ENCODE measurements around the gene VAMP8.

VAMP8 gene

DNA sequence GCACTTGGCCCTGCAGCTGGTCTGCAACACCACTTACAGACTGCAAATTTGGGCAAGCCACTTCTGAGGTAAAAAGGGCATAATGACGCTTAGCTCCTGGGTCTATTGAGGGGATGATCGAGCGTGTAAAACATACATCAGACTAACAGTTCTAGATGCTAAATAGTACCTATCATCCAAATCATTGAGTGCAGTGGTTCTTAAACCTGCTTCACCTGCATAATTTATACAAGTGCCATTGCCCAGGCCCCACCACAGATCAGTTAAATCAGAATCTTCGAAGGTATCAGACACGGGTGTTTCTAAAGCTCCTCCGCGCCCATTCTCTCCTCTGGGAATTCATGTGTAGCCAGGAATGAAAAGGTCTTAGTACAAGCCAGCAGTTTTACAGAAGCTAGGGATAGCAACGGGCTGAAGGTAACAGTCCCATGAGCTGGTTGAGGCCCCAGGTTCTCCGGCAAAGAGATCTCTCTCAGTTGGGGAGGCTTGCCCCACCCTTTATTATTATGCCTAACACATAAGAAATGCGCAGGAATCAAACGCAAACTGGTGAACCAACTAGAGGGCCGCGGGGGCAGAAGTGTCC lies 17.4 kb downstream of the VAMP8 start:
- Histone ChIP-seq H3K9me2 (replicated peaks; ENCODE audit: insufficient read depth, low read length) (no peaks in the 10 kb centered on the region), H3K27ac (ENCODE audit: low read length) (no peak overlapping the region; the same call in 1 of the 2 replicates), H3K9ac (ENCODE audit: low read length) (peak overlapping the region; percentile 77), H4K20me1 (ENCODE audit: insufficient read depth, low read length) (no peaks in the 10 kb centered on the region), H3F3A (ENCODE audit: insufficient read depth, low read length) (no peaks in the 10 kb centered on the region), H3K4me1 (ENCODE audit: low read length) (peaks cover 5% of the 10 kb centered on the region; the same call in 1 of the 2 replicates), H3K9me3 (replicated peaks; ENCODE audit: insufficient read depth, low read length) (no peaks in the 10 kb centered on the region), H3K4me3 (ENCODE audit: low read length) (peak overlapping the region; percentile 88), H3K27me3 (replicated peaks; ENCODE audit: insufficient read depth, low read length) (no peaks in the 10 kb centered on the region), H3K4me2 (ENCODE audit: low read depth, low read length) (peak overlapping the region; percentile 64), H2AFZ (ENCODE audit: low read length) (peak overlapping the region; percentile 63), H3K36me3 (replicated peaks; ENCODE audit: insufficient read depth, low read length) (no peaks in the 10 kb centered on the region), H3K79me2 (ENCODE audit: low read length) (peaks cover 21% of the 10 kb centered on the region)
- TF ChIP-seq EZH2phosphoT487 (IDR thresholded peaks at IDR 0.05; ENCODE audit: low read length) (no peak), EZH2 (optimal IDR thresholded peaks at IDR 0.05; ENCODE audit: low read depth, low read length) (no peak)
- TF ChIP-seq, protein P1, sequence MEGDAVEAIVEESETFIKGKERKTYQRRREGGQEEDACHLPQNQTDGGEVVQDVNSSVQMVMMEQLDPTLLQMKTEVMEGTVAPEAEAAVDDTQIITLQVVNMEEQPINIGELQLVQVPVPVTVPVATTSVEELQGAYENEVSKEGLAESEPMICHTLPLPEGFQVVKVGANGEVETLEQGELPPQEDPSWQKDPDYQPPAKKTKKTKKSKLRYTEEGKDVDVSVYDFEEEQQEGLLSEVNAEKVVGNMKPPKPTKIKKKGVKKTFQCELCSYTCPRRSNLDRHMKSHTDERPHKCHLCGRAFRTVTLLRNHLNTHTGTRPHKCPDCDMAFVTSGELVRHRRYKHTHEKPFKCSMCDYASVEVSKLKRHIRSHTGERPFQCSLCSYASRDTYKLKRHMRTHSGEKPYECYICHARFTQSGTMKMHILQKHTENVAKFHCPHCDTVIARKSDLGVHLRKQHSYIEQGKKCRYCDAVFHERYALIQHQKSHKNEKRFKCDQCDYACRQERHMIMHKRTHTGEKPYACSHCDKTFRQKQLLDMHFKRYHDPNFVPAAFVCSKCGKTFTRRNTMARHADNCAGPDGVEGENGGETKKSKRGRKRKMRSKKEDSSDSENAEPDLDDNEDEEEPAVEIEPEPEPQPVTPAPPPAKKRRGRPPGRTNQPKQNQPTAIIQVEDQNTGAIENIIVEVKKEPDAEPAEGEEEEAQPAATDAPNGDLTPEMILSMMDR (IDR thresholded peaks at IDR 0.05; ENCODE audit: low read length): no peak
- DNase-seq: no peak

DNA sequence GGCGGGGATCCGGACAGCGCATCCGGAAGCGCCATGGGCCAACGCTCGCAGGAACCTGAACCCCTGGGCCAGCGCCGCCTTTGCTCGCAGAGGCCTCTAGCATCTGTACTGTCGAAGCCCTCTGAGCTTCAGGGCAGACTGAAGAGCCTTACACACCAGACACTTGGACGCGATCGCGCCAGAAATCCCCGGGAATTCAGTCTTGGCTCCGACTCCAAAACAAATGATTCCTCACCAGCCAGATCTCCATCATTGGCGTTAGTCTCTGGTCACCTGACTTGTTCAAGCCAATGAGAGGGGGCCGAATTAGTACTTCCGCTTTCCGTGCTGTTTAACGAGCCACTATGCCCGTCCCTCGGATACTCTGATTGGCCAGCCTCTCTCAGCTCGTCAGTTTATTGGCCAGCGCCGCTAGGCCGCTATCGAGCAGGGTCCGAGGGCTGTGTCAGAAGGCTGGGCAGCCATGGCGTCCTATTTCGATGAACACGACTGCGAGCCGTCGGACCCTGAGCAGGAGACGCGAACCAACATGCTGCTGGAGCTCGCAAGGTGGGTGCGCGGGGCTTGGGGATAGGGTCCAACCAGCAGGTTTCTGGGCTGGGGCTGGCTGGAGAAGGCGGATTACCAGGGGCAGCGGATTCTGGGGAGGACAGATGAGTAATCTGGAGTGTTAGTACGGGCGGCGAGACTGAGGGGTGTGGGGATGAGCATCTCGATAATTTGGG lies 18.1 kb downstream of the VAMP8 start, which contains the start of gene RNF181:
TSS of gene RNF181 (plus strand) at position 445 of the 725 bp plus-strand sequence. CDS start at position 464, 19 bp downstream.
- Histone ChIP-seq H3K9me3 (replicated peaks; ENCODE audit: insufficient read depth, low read length) (no peaks in the 10 kb centered on the region), H3K27ac (ENCODE audit: low read length) (no peak within 1 kb of the TSS; the same call in 1 of the 2 replicates), H3K27me3 (replicated peaks; ENCODE audit: insufficient read depth, low read length) (no peaks in the 10 kb centered on the region), H2AFZ (ENCODE audit: low read length) (peak within 1 kb of the TSS; percentile 74), H3K4me3 (ENCODE audit: low read length) (peak within 1 kb of the TSS; percentile 88), H3F3A (ENCODE audit: insufficient read depth, low read length) (0 out of 2 replicates have a peak, but pooled peaks cover 3% of the 10 kb centered on the region), H3K9me2 (replicated peaks; ENCODE audit: insufficient read depth, low read length) (no peaks in the 10 kb centered on the region), H3K4me2 (ENCODE audit: low read depth, low read length) (peak within 1 kb of the TSS; percentile 70), H4K20me1 (ENCODE audit: insufficient read depth, low read length) (no peaks in the 10 kb centered on the region), H3K79me2 (ENCODE audit: low read length) (peaks cover 21% of the 10 kb centered on the region), H3K36me3 (replicated peaks; ENCODE audit: insufficient read depth, low read length) (no peaks in the 10 kb centered on the region), H3K9ac (ENCODE audit: low read length) (peak within 1 kb of the TSS; percentile 77), H3K4me1 (ENCODE audit: low read length) (peaks cover 5% of the 10 kb centered on the region; the same call in 1 of the 2 replicates)
- peak; percentile 98 for DNase-seq
- TF ChIP-seq, protein P1 (IDR thresholded peaks at IDR 0.05; ENCODE audit: low read length): no peak
- TF ChIP-seq EZH2phosphoT487 (IDR thresholded peaks at IDR 0.05; ENCODE audit: low read length) (no peak), EZH2 (optimal IDR thresholded peaks at IDR 0.05; ENCODE audit: low read depth, low read length) (no peak)

DNA sequence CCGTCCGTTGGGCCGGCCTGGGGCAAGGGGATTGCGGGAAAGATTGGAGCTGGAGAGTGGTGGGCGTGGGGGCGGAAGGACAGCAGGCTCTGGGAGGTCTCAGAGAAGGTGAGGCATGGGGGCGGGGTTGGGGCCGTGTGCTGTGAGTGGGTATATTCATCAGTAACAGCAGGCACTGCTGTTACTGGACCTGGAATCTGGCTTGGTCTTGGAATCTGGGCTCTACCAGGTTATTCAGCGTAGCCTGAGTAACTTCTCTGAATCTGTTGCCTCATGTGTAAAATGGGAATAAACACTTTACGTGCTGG lies 18.6 kb downstream of the VAMP8 start:
- Histone ChIP-seq H3K9me2 (replicated peaks; ENCODE audit: insufficient read depth, low read length) (no peaks in the 10 kb centered on the region), H3K36me3 (replicated peaks; ENCODE audit: insufficient read depth, low read length) (no peaks in the 10 kb centered on the region), H3K4me1 (ENCODE audit: low read length) (peaks cover 5% of the 10 kb centered on the region; the same call in 1 of the 2 replicates), H3K27me3 (replicated peaks; ENCODE audit: insufficient read depth, low read length) (no peaks in the 10 kb centered on the region), H3K9ac (ENCODE audit: low read length) (peak overlapping the region; percentile 77), H3F3A (ENCODE audit: insufficient read depth, low read length) (0 out of 2 replicates have a peak, but pooled peaks cover 8% of the 10 kb centered on the region), H3K79me2 (ENCODE audit: low read length) (peaks cover 21% of the 10 kb centered on the region), H2AFZ (ENCODE audit: low read length) (peak overlapping the region; percentile 74), H3K9me3 (replicated peaks; ENCODE audit: insufficient read depth, low read length) (no peaks in the 10 kb centered on the region), H3K4me2 (ENCODE audit: low read depth, low read length) (peak overlapping the region; percentile 70), H4K20me1 (ENCODE audit: insufficient read depth, low read length) (no peaks in the 10 kb centered on the region), H3K4me3 (ENCODE audit: low read length) (peak overlapping the region; percentile 88), H3K27ac (ENCODE audit: low read length) (no peak overlapping the region)
- no peak for DNase-seq
- TF ChIP-seq, protein P1 (IDR thresholded peaks at IDR 0.05; ENCODE audit: low read length): no peak
- TF ChIP-seq EZH2 (optimal IDR thresholded peaks at IDR 0.05; ENCODE audit: low read depth, low read length): no peak

All from MM.1S (cell line).